ENCODE results near the gene PIGH. TPM values are rescaled to one million over a fixed set of nuclear protein-coding genes. Genes with fewer than 3 reads are reported as not detected.
"Not testable (repeated sequence)": the region's sequence is repeated elsewhere in the genome, so short reads cannot be mapped to it uniquely, and the experiment has no call there.

Gene PIGH
- total RNA-seq, 1 donor from 2014 or later, result 21.8 TPM

GRCh38 chr14:67627519-67627918, 27.5 kb upstream of the PIGH start:
- peaks cover 25% of the 10 kb centered on the region for H3K36me3 Mint-ChIP-seq (ENCODE audit: low read depth)
- H3K27ac Mint-ChIP-seq, result no peak overlapping the region
- H3K4me1 Mint-ChIP-seq (ENCODE audit: low read depth), result peaks cover 20% of the 10 kb centered on the region
- H3K9me3 Mint-ChIP-seq, result no peaks in the 10 kb centered on the region
- intact Hi-C loops (cut with micrococcal nuclease), result no loop called here
- no peak overlapping the region for H3K4me3 Mint-ChIP-seq (ENCODE audit: low read depth)
- DNase-seq (ENCODE audit: low spot score), result no peak
- peaks cover 13% of the 10 kb centered on the region for H3K27me3 Mint-ChIP-seq (ENCODE audit: low read depth)

GRCh38 chr14:67626131-67626530, 26.1 kb upstream of the PIGH start:
- H3K4me3 Mint-ChIP-seq (ENCODE audit: low read depth); DNase-seq (ENCODE audit: low spot score); intact Hi-C loops (cut with micrococcal nuclease); H3K9me3 Mint-ChIP-seq; H3K27ac Mint-ChIP-seq: not testable (repeated sequence)
- Mint-ChIP-seq H3K4me1 (ENCODE audit: low read depth) (peaks cover 26% of the 10 kb centered on the region), H3K36me3 (ENCODE audit: low read depth) (peaks cover 27% of the 10 kb centered on the region), H3K27me3 (ENCODE audit: low read depth) (peaks cover 15% of the 10 kb centered on the region)

GRCh38 chr14:67623114-67623513, 23.0 kb upstream of the PIGH start:
- intact Hi-C loops (cut with micrococcal nuclease), result no loop called here
- no peak for DNase-seq (ENCODE audit: low spot score)
- peaks cover 15% of the 10 kb centered on the region for H3K27me3 Mint-ChIP-seq (ENCODE audit: low read depth)
- H3K4me3 Mint-ChIP-seq (ENCODE audit: low read depth), result peak overlapping the region; percentile 15
- peaks cover 41% of the 10 kb centered on the region for H3K4me1 Mint-ChIP-seq (ENCODE audit: low read depth)
- H3K27ac Mint-ChIP-seq, result peak overlapping the region; percentile 35
- H3K9me3 Mint-ChIP-seq, result no peaks in the 10 kb centered on the region
- H3K36me3 Mint-ChIP-seq (ENCODE audit: low read depth), result peaks cover 23% of the 10 kb centered on the region

GRCh38 chr14:67622675-67623074, 22.6 kb upstream of the PIGH start:
- Mint-ChIP-seq H3K4me3 (ENCODE audit: low read depth) (peak overlapping the region; percentile 15), H3K27ac (peak overlapping the region; percentile 35)

GRCh38 chr14:67620217-67620785, 20.2 kb upstream of the PIGH start:
- H3K4me1 Mint-ChIP-seq (ENCODE audit: low read depth), result peaks cover 38% of the 10 kb centered on the region
- peaks cover 12% of the 10 kb centered on the region for H3K27me3 Mint-ChIP-seq (ENCODE audit: low read depth)
- peak overlapping the region; percentile 83 for H3K4me3 Mint-ChIP-seq (ENCODE audit: low read depth)
- no peaks in the 10 kb centered on the region for H3K9me3 Mint-ChIP-seq
- no peak for DNase-seq (ENCODE audit: low spot score)
- H3K27ac Mint-ChIP-seq, result peak overlapping the region; percentile 2
- peaks cover 20% of the 10 kb centered on the region for H3K36me3 Mint-ChIP-seq (ENCODE audit: low read depth)
- intact Hi-C loops (cut with micrococcal nuclease), result no loop called here

More at GRCh38 chr14:67622675-67623074, 22.6 kb upstream of the PIGH start:
- Mint-ChIP-seq H3K9me3 (no peaks in the 10 kb centered on the region), H3K27me3 (ENCODE audit: low read depth) (peaks cover 12% of the 10 kb centered on the region), H3K36me3 (ENCODE audit: low read depth) (peaks cover 20% of the 10 kb centered on the region), H3K4me1 (ENCODE audit: low read depth) (peaks cover 41% of the 10 kb centered on the region)
- no peak for DNase-seq (ENCODE audit: low spot score)
- intact Hi-C loops (cut with micrococcal nuclease), result no loop called here

- peak; percentile 94 for DNase-seq (ENCODE audit: low spot score)
- peak within 1 kb of the TSS; percentile 79 for H3K27ac Mint-ChIP-seq
- peaks cover 18% of the 10 kb centered on the region for H3K36me3 Mint-ChIP-seq (ENCODE audit: low read depth)
- intact Hi-C loops (cut with micrococcal nuclease), result loop anchor here (1.0 to 2.0 kb wide), 4 partner anchors 20 to 85 kb away; partner anchors contain the start of gene RDH11
- H3K4me1 Mint-ChIP-seq (ENCODE audit: low read depth), result peaks cover 38% of the 10 kb centered on the region
- peaks cover 12% of the 10 kb centered on the region for H3K27me3 Mint-ChIP-seq (ENCODE audit: low read depth)
- peak within 1 kb of the TSS; percentile 83 for H3K4me3 Mint-ChIP-seq (ENCODE audit: low read depth)
- no peaks in the 10 kb centered on the region for H3K9me3 Mint-ChIP-seq
These were observed 19.6 kb upstream of the PIGH start, which contains the start of gene ARG2 for GRCh38 chr14:67619446-67620216. TSS of gene ARG2 (plus strand) at chr14:67619920. CDS start at chr14:67619978, 58 bp downstream.

- intact Hi-C loops (cut with micrococcal nuclease), result loop anchor here (1.0 to 2.0 kb wide), 5 partner anchors 19 to 86 kb away; partner anchors contain the start of gene RDH11
- peaks cover 35% of the 10 kb centered on the region for H3K4me1 Mint-ChIP-seq (ENCODE audit: low read depth)
- peak overlapping the region; percentile 68 for H3K4me3 Mint-ChIP-seq (ENCODE audit: low read depth)
- peak overlapping the region; percentile 79 for H3K27ac Mint-ChIP-seq
- H3K9me3 Mint-ChIP-seq, result no peaks in the 10 kb centered on the region
- peaks cover 13% of the 10 kb centered on the region for H3K36me3 Mint-ChIP-seq (ENCODE audit: low read depth)
- DNase-seq (ENCODE audit: low spot score), result no peak
- peaks cover 10% of the 10 kb centered on the region for H3K27me3 Mint-ChIP-seq (ENCODE audit: low read depth)
These were observed 18.6 kb upstream of the PIGH start for GRCh38 chr14:67618617-67619063.

- Mint-ChIP-seq H3K36me3 (ENCODE audit: low read depth) (no peaks in the 10 kb centered on the region), H3K4me3 (ENCODE audit: low read depth) (no peak overlapping the region), H3K27me3 (ENCODE audit: low read depth) (peaks cover 6% of the 10 kb centered on the region), H3K27ac (no peak overlapping the region), H3K4me1 (ENCODE audit: low read depth) (peaks cover 8% of the 10 kb centered on the region), H3K9me3 (no peaks in the 10 kb centered on the region)
- intact Hi-C loops (cut with micrococcal nuclease), result no loop called here
- DNase-seq (ENCODE audit: low spot score), result no peak
These were observed 10.4 kb upstream of the PIGH start for GRCh38 chr14:67610491-67610890.

GRCh38 chr14:67609642-67610310, 9.7 kb upstream of the PIGH start:
- no peak for DNase-seq (ENCODE audit: low spot score)
- no peak overlapping the region for H3K4me3 Mint-ChIP-seq (ENCODE audit: low read depth)
- intact Hi-C loops (cut with micrococcal nuclease), result no loop called here
- no peaks in the 10 kb centered on the region for H3K36me3 Mint-ChIP-seq (ENCODE audit: low read depth)
- H3K9me3 Mint-ChIP-seq, result no peaks in the 10 kb centered on the region
- H3K27ac Mint-ChIP-seq, result no peak overlapping the region
- peaks cover 8% of the 10 kb centered on the region for H3K4me1 Mint-ChIP-seq (ENCODE audit: low read depth)
- peaks cover 7% of the 10 kb centered on the region for H3K27me3 Mint-ChIP-seq (ENCODE audit: low read depth)

GRCh38 chr14:67607646-67608045, 7.6 kb upstream of the PIGH start:
- peaks cover 14% of the 10 kb centered on the region for H3K27me3 Mint-ChIP-seq (ENCODE audit: low read depth)
- no peak overlapping the region for H3K27ac Mint-ChIP-seq
- DNase-seq (ENCODE audit: low spot score), result no peak
- H3K4me1 Mint-ChIP-seq (ENCODE audit: low read depth), result peaks cover 8% of the 10 kb centered on the region
- intact Hi-C loops (cut with micrococcal nuclease), result no loop called here
- H3K9me3 Mint-ChIP-seq, result no peaks in the 10 kb centered on the region
- H3K36me3 Mint-ChIP-seq (ENCODE audit: low read depth), result no peaks in the 10 kb centered on the region
- no peak overlapping the region for H3K4me3 Mint-ChIP-seq (ENCODE audit: low read depth)

GRCh38 chr14:67602995-67603545, 3.0 kb upstream of the PIGH start:
- intact Hi-C loops (cut with micrococcal nuclease), result loop anchor here (5.0 kb wide), 1 partner anchor 214 kb away; the partner anchor contains the start of genes RAD51B and ZFYVE26
- H3K4me3 Mint-ChIP-seq (ENCODE audit: low read depth), result no peak overlapping the region

GRCh38 chr14:67602076-67602475, 2.0 kb upstream of the PIGH start:
- Mint-ChIP-seq H3K27ac (no peak overlapping the region), H3K36me3 (ENCODE audit: low read depth) (no peaks in the 10 kb centered on the region), H3K27me3 (ENCODE audit: low read depth) (peaks cover 13% of the 10 kb centered on the region), H3K4me3 (ENCODE audit: low read depth) (no peak overlapping the region), H3K9me3 (no peaks in the 10 kb centered on the region), H3K4me1 (ENCODE audit: low read depth) (peaks cover 12% of the 10 kb centered on the region)
- intact Hi-C loops (cut with micrococcal nuclease), result loop anchor here (5.0 kb wide), 1 partner anchor 215 kb away; the partner anchor contains the start of genes RAD51B and ZFYVE26
- no peak for DNase-seq (ENCODE audit: low spot score)

More at GRCh38 chr14:67602995-67603545, 3.0 kb upstream of the PIGH start:
- peaks cover 8% of the 10 kb centered on the region for H3K4me1 Mint-ChIP-seq (ENCODE audit: low read depth)
- no peaks in the 10 kb centered on the region for H3K9me3 Mint-ChIP-seq
- no peak overlapping the region for H3K27ac Mint-ChIP-seq
- no peak for DNase-seq (ENCODE audit: low spot score)
- H3K27me3 Mint-ChIP-seq (ENCODE audit: low read depth), result peaks cover 13% of the 10 kb centered on the region
- no peaks in the 10 kb centered on the region for H3K36me3 Mint-ChIP-seq (ENCODE audit: low read depth)

Data from activated T-helper 2 cell treated with anti-CD3 and anti-CD28 coated beads, Interferon-gamma antibody, Interleukin-2, Interleukin-4, amounts not matched to agents 10 μg/mL and 5 μg/mL and 100 μg/mL, durations not matched to agents 14 hours and 24 hours and 36 hours (primary cell).